PFSK-1 (cell line): ENCODE data around the gene GPR62.

ENCODE experiments used
- FOXP2 ChIP-seq: optimal IDR thresholded peaks from 2 replicates; pipeline ENCODE3; 2011; ENCODE audit warnings: borderline replicate concordance, control low read depth, inconsistent platforms; ENCODE audit not compliant: insufficient read depth; ENCODE audit errors: extremely low read length, extremely low read depth
- POLR2AphosphoS5 ChIP-seq: IDR thresholded peaks from 2 replicates; pipeline ENCODE4 v1.6.1; 2012; ENCODE audit warnings: low read depth, mild to moderate bottlenecking, control low read depth, low read length, moderate library complexity
- REST ChIP-seq, 2 experiments: IDR thresholded peaks; 2 replicates each; pipeline versions ENCODE4 v1.6.1 to v1.8.0; 2011 to 2012; ENCODE audit warnings: low read depth in 2 of 2, low read length in 2 of 2, control low read depth in 1 of 2, inconsistent platforms in 1 of 2, mild to moderate bottlenecking in 1 of 2, moderate library complexity in 1 of 2; ENCODE audit not compliant: insufficient read depth in 1 of 2
- SIN3A ChIP-seq: IDR thresholded peaks from 2 replicates; pipeline ENCODE4 v1.6.1; 2012; ENCODE audit warnings: mild to moderate bottlenecking, low read length, moderate library complexity, borderline replicate concordance; ENCODE audit not compliant: insufficient read depth
- TAF1 ChIP-seq: IDR thresholded peaks from 2 replicates; pipeline ENCODE4 v1.6.1; 2012; ENCODE audit warnings: low read length, control low read depth, borderline replicate concordance; ENCODE audit not compliant: insufficient read depth

- TF ChIP-seq POLR2AphosphoS5 (no peak), SIN3A (no peak), REST (IDR thresholded peaks at IDR 0.05; ENCODE audit: insufficient read depth in 1 of 2, low read depth in 2 of 2, low read length in 2 of 2) (no peak), TAF1 (no peak), FOXP2 (no peak)
Measured at GRCh38 chr3:51998774-51999173, 43.6 kb downstream of the GPR62 start.
